Smooth muscle cell (in vitro differentiated cells): ENCODE measurements around the gene DIP2C. TPM values are rescaled to one million over a fixed set of nuclear protein-coding genes. Genes with fewer than 3 reads are reported as not detected.

Experiments
- DNase-seq: peaks from one replicate; lab custom pipeline; 2025; ENCODE audit not compliant: unreplicated experiment; lab: John Stamatoyannopoulos, UW
- H2AFZ ChIP-seq: fragments of 200-600 bp; sonication (generic); 2 replicates; pipeline ENCODE4 v1.6.0; 2016; ENCODE audit warnings: antibody characterized with exemption, low read depth, mild to moderate bottlenecking
- H3F3A ChIP-seq: fragments of 200-600 bp; sonication (generic); 2 replicates; pipeline ENCODE4 v1.6.0; 2017; ENCODE audit warnings: antibody characterized with exemption, low read depth
- H3K27ac ChIP-seq: fragments of 200-600 bp; sonication (generic); 2 replicates; pipeline ENCODE4 v1.5.1; 2016; ENCODE audit warnings: low read depth, mild to moderate bottlenecking
- H3K27me3 ChIP-seq: fragments of 200-600 bp; sonication (generic); 2 replicates; pipeline ENCODE4 v1.6.1; 2016; ENCODE audit warnings: low read depth, mild to moderate bottlenecking
- H3K36me3 ChIP-seq: fragments of 200-600 bp; sonication (generic); 2 replicates; pipeline ENCODE4 v1.5.1; 2016; ENCODE audit warnings: low read depth
- H3K4me1 ChIP-seq: fragments of 200-600 bp; sonication (generic); 2 replicates; pipeline ENCODE4 v1.5.1; 2016; ENCODE audit warnings: low read depth
- H3K4me2 ChIP-seq: fragments of 200-600 bp; sonication (generic); 2 replicates; pipeline ENCODE4 v1.6.0; 2016; ENCODE audit warnings: mild to moderate bottlenecking
- H3K4me3 ChIP-seq: fragments of 200-600 bp; sonication (generic); 2 replicates; pipeline ENCODE4 v1.5.1; 2016; ENCODE audit warnings: mild to moderate bottlenecking
- H3K79me2 ChIP-seq: fragments of 200-600 bp; sonication (generic); 2 replicates; pipeline ENCODE4 v1.6.0; 2016; ENCODE audit warnings: low read depth, mild to moderate bottlenecking
- H3K9ac ChIP-seq: fragments of 200-600 bp; sonication (generic); 2 replicates; pipeline ENCODE4 v1.6.0; 2016; ENCODE audit warnings: low read depth
- H3K9me3 ChIP-seq: fragments of 200-600 bp; sonication (generic); replicated peaks from 2 replicates; pipeline ENCODE4 v1.5.1; 2016; ENCODE audit warnings: low read depth
- H4K20me1 ChIP-seq: fragments of 200-600 bp; sonication (generic); 2 replicates; pipeline ENCODE4 v1.6.0; 2016; ENCODE audit warnings: low read depth
- WGBS: methylation state at CpG from one replicate; pipeline ENCODE4 v1.1.7; 2016; ENCODE audit warnings: low lambda C conversion rate; 5-methylcytosine and 5-hydroxymethylcytosine counted together
- polyA plus RNA-seq: library from polyadenylated mRNA; unstranded; fragments of >200 nt; fragmentation: Nextera tagmentation; extraction: Ambion mirVana; gene quantifications from 2 replicates; pipeline ENCODE4 v1.2.1, GENCODE V29; 2016
- total RNA-seq: library from RNA; depleted of rRNA; stranded (reverse); fragments of >200 nt; gene quantifications from 2 replicates; pipeline ENCODE4 v1.2.3, GENCODE V29; 2014
- TF ChIP-seq, protein P1 (sequence below): fragments of 200-600 bp; sonication (generic); IDR thresholded peaks from 2 replicates; pipeline ENCODE4 v1.5.1; 2017; ENCODE audit warnings: borderline replicate concordance, mild to moderate bottlenecking, antibody characterized with exemption; ENCODE audit not compliant: insufficient read depth, poor library complexity, severe bottlenecking

Gene DIP2C
- total and polyA plus RNA-seq, 2 experiments from 2014 or later, result 14.9 to 15.3 TPM

GRCh38 chr10:672203-672602, 17.3 kb downstream of the DIP2C start:
- Histone ChIP-seq H3K4me1 (no peaks in the 10 kb centered on the region), H3K4me2 (no peak overlapping the region), H3K4me3 (no peak overlapping the region), H3K79me2 (peaks cover 94% of the 10 kb centered on the region), H3K27me3 (no peaks in the 10 kb centered on the region), H3K36me3 (no peaks in the 10 kb centered on the region), H3K9me3 (no peaks in the 10 kb centered on the region), H3K9ac (no peak overlapping the region), H3K27ac (no peak overlapping the region), H3F3A (peaks cover 16% of the 10 kb centered on the region), H2AFZ (no peak overlapping the region), H4K20me1 (peaks cover 90% of the 10 kb centered on the region)
- no peak for DNase-seq
- 97% methylated on average over 24 of the region's 24 CpGs for WGBS
- TF ChIP-seq, protein P1, sequence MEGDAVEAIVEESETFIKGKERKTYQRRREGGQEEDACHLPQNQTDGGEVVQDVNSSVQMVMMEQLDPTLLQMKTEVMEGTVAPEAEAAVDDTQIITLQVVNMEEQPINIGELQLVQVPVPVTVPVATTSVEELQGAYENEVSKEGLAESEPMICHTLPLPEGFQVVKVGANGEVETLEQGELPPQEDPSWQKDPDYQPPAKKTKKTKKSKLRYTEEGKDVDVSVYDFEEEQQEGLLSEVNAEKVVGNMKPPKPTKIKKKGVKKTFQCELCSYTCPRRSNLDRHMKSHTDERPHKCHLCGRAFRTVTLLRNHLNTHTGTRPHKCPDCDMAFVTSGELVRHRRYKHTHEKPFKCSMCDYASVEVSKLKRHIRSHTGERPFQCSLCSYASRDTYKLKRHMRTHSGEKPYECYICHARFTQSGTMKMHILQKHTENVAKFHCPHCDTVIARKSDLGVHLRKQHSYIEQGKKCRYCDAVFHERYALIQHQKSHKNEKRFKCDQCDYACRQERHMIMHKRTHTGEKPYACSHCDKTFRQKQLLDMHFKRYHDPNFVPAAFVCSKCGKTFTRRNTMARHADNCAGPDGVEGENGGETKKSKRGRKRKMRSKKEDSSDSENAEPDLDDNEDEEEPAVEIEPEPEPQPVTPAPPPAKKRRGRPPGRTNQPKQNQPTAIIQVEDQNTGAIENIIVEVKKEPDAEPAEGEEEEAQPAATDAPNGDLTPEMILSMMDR, result no peak

- Histone ChIP-seq H3F3A (peaks cover 16% of the 10 kb centered on the region), H2AFZ (no peak overlapping the region), H3K4me2 (no peak overlapping the region), H3K79me2 (peaks cover 89% of the 10 kb centered on the region), H3K36me3 (no peaks in the 10 kb centered on the region), H3K9me3 (no peaks in the 10 kb centered on the region), H3K4me3 (no peak overlapping the region), H3K9ac (no peak overlapping the region), H3K27ac (no peak overlapping the region), H4K20me1 (peaks cover 90% of the 10 kb centered on the region), H3K4me1 (no peaks in the 10 kb centered on the region), H3K27me3 (no peaks in the 10 kb centered on the region)
- WGBS, result 95% methylated on average over 24 of the region's 26 CpGs
- TF ChIP-seq, protein P1, result no peak
- DNase-seq, result no peak
Observed at GRCh38 chr10:670990-671389, 18.5 kb downstream of the DIP2C start.

GRCh38 chr10:670038-670437, 19.4 kb downstream of the DIP2C start:
- no peaks in the 10 kb centered on the region for H3K4me1 ChIP-seq
- H3K9ac ChIP-seq, result no peak overlapping the region
- no peak overlapping the region for H3K27ac ChIP-seq
- H2AFZ ChIP-seq, result no peak overlapping the region
- H3K27me3 ChIP-seq, result no peaks in the 10 kb centered on the region
- H4K20me1 ChIP-seq, result peaks cover 92% of the 10 kb centered on the region
- no peaks in the 10 kb centered on the region for H3K36me3 ChIP-seq
- H3K4me2 ChIP-seq, result no peak overlapping the region
- WGBS, result 90% methylated on average over 19 of the region's 19 CpGs
- H3K4me3 ChIP-seq, result no peak overlapping the region
- peaks cover 85% of the 10 kb centered on the region for H3K79me2 ChIP-seq
- no peak for DNase-seq
- no peaks in the 10 kb centered on the region for H3K9me3 ChIP-seq
- TF ChIP-seq, protein P1, result no peak
- H3F3A ChIP-seq, result peaks cover 16% of the 10 kb centered on the region

- peaks cover 85% of the 10 kb centered on the region for H3K79me2 ChIP-seq
- no peak for DNase-seq
- no peak overlapping the region for H2AFZ ChIP-seq
- no peak overlapping the region for H3K9ac ChIP-seq
- H3K4me2 ChIP-seq, result no peak overlapping the region
- H4K20me1 ChIP-seq, result peaks cover 92% of the 10 kb centered on the region
- no peaks in the 10 kb centered on the region for H3K27me3 ChIP-seq
- no peak overlapping the region for H3K27ac ChIP-seq
- TF ChIP-seq, protein P1, result no peak
- WGBS, result 91% methylated on average over 17 of the region's 17 CpGs
- H3K9me3 ChIP-seq, result no peaks in the 10 kb centered on the region
- H3K36me3 ChIP-seq, result no peaks in the 10 kb centered on the region
- H3F3A ChIP-seq, result peaks cover 16% of the 10 kb centered on the region
- no peaks in the 10 kb centered on the region for H3K4me1 ChIP-seq
- H3K4me3 ChIP-seq, result no peak overlapping the region
Observed at GRCh38 chr10:668786-669485, 20.5 kb downstream of the DIP2C start.
